Measurements from ENCODE around the gene SLC11A1.

The SLC11A1 gene

GRCh38 chr2:218381916-218382366 is at the start of gene SLC11A1:
SLC11A1 (plus strand) TSS chr2:218382273; CDS start chr2:218382369, 96 bp downstream.
- DNase-seq (ENCODE audit: low read depth, low spot score) = no peak
- no peak for TF ChIP-seq YY1 (IDR thresholded peaks at IDR 0.05; ENCODE audit: insufficient read depth, insufficient read length)
- no peak for TF ChIP-seq ZNF274 (IDR thresholded peaks at IDR 0.05; ENCODE audit: low read depth, low read length)
- no peak for TF ChIP-seq SUZ12 (IDR thresholded peaks at IDR 0.05; ENCODE audit: extremely low read depth, insufficient read depth, insufficient read length)
- Histone ChIP-seq H3K9me3 (ENCODE audit: insufficient read depth, low read length) (no peaks in the 10 kb centered on the region), H3K27me3 (ENCODE audit: insufficient read depth, insufficient read length) (peaks cover 10% of the 10 kb centered on the region), H3K9ac (ENCODE audit: insufficient read length, low read depth) (no peak within 1 kb of the TSS), H3K4me1 (ENCODE audit: insufficient read depth, insufficient read length) (peaks cover 18% of the 10 kb centered on the region), H3K36me3 (ENCODE audit: insufficient read depth, insufficient read length, low read length) (no peaks in the 10 kb centered on the region), H3K4me3 (ENCODE audit: insufficient read length, low read depth) (no peak within 1 kb of the TSS)

GRCh38 chr2:218332288-218332687 is 49.8 kb upstream of the SLC11A1 start:
- Histone ChIP-seq H3K9me3 (ENCODE audit: insufficient read depth, low read length) (no peaks in the 10 kb centered on the region), H3K4me3 (ENCODE audit: insufficient read length, low read depth) (no peak overlapping the region), H3K27me3 (ENCODE audit: insufficient read depth, insufficient read length) (no peaks in the 10 kb centered on the region), H3K9ac (ENCODE audit: insufficient read length, low read depth) (no peak overlapping the region), H3K36me3 (ENCODE audit: insufficient read depth, insufficient read length, low read length) (peaks cover 3% of the 10 kb centered on the region), H3K4me1 (ENCODE audit: insufficient read depth, insufficient read length) (peaks cover 9% of the 10 kb centered on the region)
- DNase-seq (ENCODE audit: low read depth, low spot score) = no peak
- TF ChIP-seq SUZ12 (IDR thresholded peaks at IDR 0.05; ENCODE audit: extremely low read depth, insufficient read depth, insufficient read length) = no peak
- TF ChIP-seq ZNF274 (IDR thresholded peaks at IDR 0.05; ENCODE audit: low read depth, low read length) = no peak
- no peak for TF ChIP-seq YY1 (IDR thresholded peaks at IDR 0.05; ENCODE audit: insufficient read depth, insufficient read length)

GRCh38 chr2:218332920-218333645 is 49.0 kb upstream of the SLC11A1 start:
- no peaks in the 10 kb centered on the region for H3K27me3 ChIP-seq (ENCODE audit: insufficient read depth, insufficient read length)
- TF ChIP-seq SUZ12 (IDR thresholded peaks at IDR 0.05; ENCODE audit: extremely low read depth, insufficient read depth, insufficient read length) = no peak
- TF ChIP-seq YY1 (IDR thresholded peaks at IDR 0.05; ENCODE audit: insufficient read depth, insufficient read length) = no peak
- no peak for TF ChIP-seq ZNF274 (IDR thresholded peaks at IDR 0.05; ENCODE audit: low read depth, low read length)
- H3K36me3 ChIP-seq (ENCODE audit: insufficient read depth, insufficient read length, low read length) = peaks cover 3% of the 10 kb centered on the region
- H3K9me3 ChIP-seq (ENCODE audit: insufficient read depth, low read length) = no peaks in the 10 kb centered on the region
- peak overlapping the region; percentile 26 for H3K9ac ChIP-seq (ENCODE audit: insufficient read length, low read depth)
- H3K4me1 ChIP-seq (ENCODE audit: insufficient read depth, insufficient read length) = peaks cover 9% of the 10 kb centered on the region
- DNase-seq (ENCODE audit: low read depth, low spot score) = no peak
- H3K4me3 ChIP-seq (ENCODE audit: insufficient read length, low read depth) = no peak overlapping the region

GRCh38 chr2:218334531-218334930 is 47.5 kb upstream of the SLC11A1 start:
- Histone ChIP-seq H3K9ac (ENCODE audit: insufficient read length, low read depth) (no peak overlapping the region), H3K4me3 (ENCODE audit: insufficient read length, low read depth) (no peak overlapping the region), H3K36me3 (ENCODE audit: insufficient read depth, insufficient read length, low read length) (peaks cover 3% of the 10 kb centered on the region), H3K4me1 (ENCODE audit: insufficient read depth, insufficient read length) (peaks cover 6% of the 10 kb centered on the region), H3K9me3 (ENCODE audit: insufficient read depth, low read length) (no peaks in the 10 kb centered on the region), H3K27me3 (ENCODE audit: insufficient read depth, insufficient read length) (no peaks in the 10 kb centered on the region)
- DNase-seq (ENCODE audit: low read depth, low spot score) = no peak
- no peak for TF ChIP-seq SUZ12 (IDR thresholded peaks at IDR 0.05; ENCODE audit: extremely low read depth, insufficient read depth, insufficient read length)
- TF ChIP-seq ZNF274 (IDR thresholded peaks at IDR 0.05; ENCODE audit: low read depth, low read length) = no peak
- no peak for TF ChIP-seq YY1 (IDR thresholded peaks at IDR 0.05; ENCODE audit: insufficient read depth, insufficient read length)

- peaks cover 12% of the 10 kb centered on the region for H3K4me1 ChIP-seq (ENCODE audit: insufficient read depth, insufficient read length)
- no peak overlapping the region for H3K4me3 ChIP-seq (ENCODE audit: insufficient read length, low read depth)
- no peaks in the 10 kb centered on the region for H3K9me3 ChIP-seq (ENCODE audit: insufficient read depth, low read length)
- H3K27me3 ChIP-seq (ENCODE audit: insufficient read depth, insufficient read length) = no peaks in the 10 kb centered on the region
- DNase-seq (ENCODE audit: low read depth, low spot score) = no peak
- peaks cover 35% of the 10 kb centered on the region for H3K36me3 ChIP-seq (ENCODE audit: insufficient read depth, insufficient read length, low read length)
- TF ChIP-seq YY1 (IDR thresholded peaks at IDR 0.05; ENCODE audit: insufficient read depth, insufficient read length) (no peak), SUZ12 (IDR thresholded peaks at IDR 0.05; ENCODE audit: extremely low read depth, insufficient read depth, insufficient read length) (no peak), ZNF274 (IDR thresholded peaks at IDR 0.05; ENCODE audit: low read depth, low read length) (no peak)
- H3K9ac ChIP-seq (ENCODE audit: insufficient read length, low read depth) = no peak overlapping the region
These were observed 41.4 kb upstream of the SLC11A1 start for GRCh38 chr2:218340656-218341055.

GRCh38 chr2:218341381-218341780 is 40.7 kb upstream of the SLC11A1 start:
- peaks cover 42% of the 10 kb centered on the region for H3K36me3 ChIP-seq (ENCODE audit: insufficient read depth, insufficient read length, low read length)
- H3K4me1 ChIP-seq (ENCODE audit: insufficient read depth, insufficient read length) = peaks cover 12% of the 10 kb centered on the region
- no peak overlapping the region for H3K9ac ChIP-seq (ENCODE audit: insufficient read length, low read depth)
- no peaks in the 10 kb centered on the region for H3K27me3 ChIP-seq (ENCODE audit: insufficient read depth, insufficient read length)
- no peak overlapping the region for H3K4me3 ChIP-seq (ENCODE audit: insufficient read length, low read depth)
- DNase-seq (ENCODE audit: low read depth, low spot score) = no peak
- TF ChIP-seq YY1 (IDR thresholded peaks at IDR 0.05; ENCODE audit: insufficient read depth, insufficient read length) (no peak), ZNF274 (IDR thresholded peaks at IDR 0.05; ENCODE audit: low read depth, low read length) (no peak), SUZ12 (IDR thresholded peaks at IDR 0.05; ENCODE audit: extremely low read depth, insufficient read depth, insufficient read length) (no peak)
- no peaks in the 10 kb centered on the region for H3K9me3 ChIP-seq (ENCODE audit: insufficient read depth, low read length)

GRCh38 chr2:218342837-218343236 is 39.2 kb upstream of the SLC11A1 start:
- Histone ChIP-seq H3K4me3 (ENCODE audit: insufficient read length, low read depth) (no peak overlapping the region), H3K27me3 (ENCODE audit: insufficient read depth, insufficient read length) (no peaks in the 10 kb centered on the region), H3K9ac (ENCODE audit: insufficient read length, low read depth) (peak overlapping the region; percentile 36), H3K36me3 (ENCODE audit: insufficient read depth, insufficient read length, low read length) (peaks cover 42% of the 10 kb centered on the region), H3K9me3 (ENCODE audit: insufficient read depth, low read length) (no peaks in the 10 kb centered on the region), H3K4me1 (ENCODE audit: insufficient read depth, insufficient read length) (peaks cover 10% of the 10 kb centered on the region)
- DNase-seq (ENCODE audit: low read depth, low spot score) = no peak
- TF ChIP-seq YY1 (IDR thresholded peaks at IDR 0.05; ENCODE audit: insufficient read depth, insufficient read length) (no peak), SUZ12 (IDR thresholded peaks at IDR 0.05; ENCODE audit: extremely low read depth, insufficient read depth, insufficient read length) (no peak), ZNF274 (IDR thresholded peaks at IDR 0.05; ENCODE audit: low read depth, low read length) (no peak)
